DMS114 treated with DMSO at 0.1 percent for 48 hours (cell line): ENCODE results near the gene KSR2.

Experiments
- DNase-seq: peaks from one replicate; lab custom pipeline; 2025; ENCODE audit not compliant: unreplicated experiment; lab: John Stamatoyannopoulos, UW

Gene KSR2

DNA sequence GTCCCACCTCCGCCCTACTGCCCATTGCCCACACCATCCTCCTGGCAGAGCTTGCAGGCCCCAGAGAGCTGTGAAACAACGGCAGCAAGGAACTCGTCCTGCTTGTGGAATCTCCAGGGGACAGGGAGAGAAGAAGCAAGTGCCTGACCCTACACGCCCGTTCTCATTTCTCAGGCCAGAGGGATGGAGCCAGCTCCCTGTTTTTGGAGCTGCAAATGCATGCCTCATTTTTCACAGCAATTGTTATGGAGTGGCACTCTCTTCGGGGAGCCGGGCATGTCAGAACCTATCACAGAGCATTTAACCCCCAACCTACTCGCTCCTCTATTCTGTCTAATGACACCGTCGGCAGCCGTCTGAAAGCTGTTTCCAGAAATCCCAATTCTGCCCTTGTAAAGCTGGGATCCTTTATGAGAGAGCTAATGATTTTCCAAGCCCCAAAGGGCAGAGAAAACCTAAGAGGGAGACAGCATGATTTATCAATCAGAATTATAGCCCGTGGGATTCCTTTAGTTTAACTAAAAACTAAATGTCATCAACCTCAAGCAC, 385.0 kb downstream of the KSR2 start:
- DNase-seq: no peak

DNA sequence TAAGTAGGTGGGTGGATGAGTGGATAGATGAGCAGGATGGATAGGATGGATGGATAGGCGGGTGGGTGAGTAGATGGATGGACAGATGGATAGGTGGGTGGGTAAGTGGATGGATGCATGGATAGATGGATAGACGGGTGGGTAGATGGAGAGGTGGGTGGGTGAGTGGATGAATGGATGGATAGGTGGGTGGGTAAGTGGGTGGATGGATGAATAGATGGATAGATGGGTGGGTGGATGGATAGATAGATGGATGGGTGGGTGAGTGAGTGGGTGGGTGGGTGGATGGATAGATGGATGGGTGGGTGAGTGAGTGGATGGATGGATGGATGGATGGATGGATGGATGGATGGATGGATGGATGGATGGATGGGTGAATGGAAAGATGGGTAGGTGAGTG, 385.7 kb downstream of the KSR2 start:
- DNase-seq: no peak

DNA sequence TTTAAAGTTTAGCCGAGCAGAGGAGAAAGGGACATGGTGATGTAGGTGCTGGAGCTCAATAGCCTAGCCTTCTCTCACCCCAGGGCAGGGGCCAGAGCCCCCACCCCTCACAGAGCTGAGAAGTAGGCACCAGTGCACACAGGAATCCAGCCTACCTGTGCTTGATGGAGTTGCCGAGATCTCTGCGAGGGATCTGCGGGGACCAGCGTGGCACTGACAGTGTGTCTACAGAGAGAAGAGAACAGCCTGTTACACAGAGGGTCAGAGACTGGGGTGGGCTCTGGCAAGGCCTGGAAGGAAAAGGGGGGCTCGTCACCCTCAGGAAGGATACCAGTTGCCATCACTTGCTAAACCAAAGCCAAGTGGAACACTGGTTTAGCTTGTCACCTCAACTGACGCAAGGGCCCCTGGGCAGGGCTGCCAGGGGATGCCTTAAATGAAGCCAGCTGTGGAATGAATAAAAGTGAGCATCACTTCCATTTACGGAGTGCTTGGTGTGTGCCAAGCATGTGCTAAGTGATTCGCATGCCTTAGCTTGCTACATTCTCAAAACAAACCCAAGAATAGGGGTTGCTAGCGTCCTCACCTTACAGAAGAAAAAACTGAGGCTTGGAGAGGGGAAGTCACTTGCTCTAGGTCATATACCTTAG, 386.5 kb downstream of the KSR2 start:
- no peak for DNase-seq

DNA sequence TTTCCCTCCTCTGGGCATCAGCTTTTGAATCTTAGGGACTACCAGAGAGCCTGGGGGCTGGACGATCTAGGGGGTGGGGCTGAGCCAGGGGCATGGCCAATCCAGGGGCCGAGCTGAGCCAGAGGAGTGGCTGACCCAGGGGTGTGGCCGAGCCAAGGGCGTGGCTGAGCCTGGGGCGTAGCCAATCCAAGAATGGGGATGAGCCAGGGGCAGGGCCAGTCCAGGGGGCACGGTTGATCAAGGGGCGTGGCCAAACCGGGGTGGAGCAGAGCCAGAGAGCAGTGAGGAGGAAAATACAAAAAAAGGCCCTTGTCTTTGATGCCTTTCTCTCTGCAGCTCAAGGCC, 388.1 kb downstream of the KSR2 start:
- no peak for DNase-seq

DNA sequence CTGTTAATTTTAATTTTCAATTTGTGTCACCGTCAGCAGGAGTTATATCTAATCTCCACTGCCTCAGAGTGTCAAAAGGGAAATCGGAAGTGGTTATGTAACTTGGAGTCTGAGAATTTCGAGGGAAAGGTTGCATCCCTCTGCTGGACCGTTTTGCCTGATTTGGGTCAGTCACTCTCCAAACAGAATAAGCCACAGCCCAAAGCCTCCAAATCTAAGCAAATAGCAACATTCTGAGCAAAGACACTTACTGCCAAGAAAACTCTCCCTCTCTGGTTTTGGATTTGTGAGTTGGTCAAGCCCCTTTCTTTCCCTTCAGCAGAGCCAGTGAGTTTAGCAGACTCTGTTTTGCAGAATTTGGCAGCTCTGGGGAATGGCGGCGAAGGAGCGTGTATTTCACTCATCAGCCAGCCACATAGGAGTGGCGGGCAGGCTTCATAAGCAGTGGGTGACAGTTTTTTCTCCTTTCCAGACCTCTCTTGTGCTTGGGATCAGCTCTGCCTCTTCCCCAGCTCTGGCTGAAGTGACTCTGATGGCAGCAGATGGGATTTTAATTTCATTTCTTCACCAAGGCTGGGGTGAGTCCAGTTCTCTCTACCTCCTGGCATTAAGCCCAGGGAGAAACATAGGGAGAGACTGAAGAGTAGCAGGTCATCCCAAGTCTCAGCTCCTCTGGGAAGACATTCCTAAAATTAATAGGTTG, 388.6 kb downstream of the KSR2 start:
- no peak for DNase-seq

DNA sequence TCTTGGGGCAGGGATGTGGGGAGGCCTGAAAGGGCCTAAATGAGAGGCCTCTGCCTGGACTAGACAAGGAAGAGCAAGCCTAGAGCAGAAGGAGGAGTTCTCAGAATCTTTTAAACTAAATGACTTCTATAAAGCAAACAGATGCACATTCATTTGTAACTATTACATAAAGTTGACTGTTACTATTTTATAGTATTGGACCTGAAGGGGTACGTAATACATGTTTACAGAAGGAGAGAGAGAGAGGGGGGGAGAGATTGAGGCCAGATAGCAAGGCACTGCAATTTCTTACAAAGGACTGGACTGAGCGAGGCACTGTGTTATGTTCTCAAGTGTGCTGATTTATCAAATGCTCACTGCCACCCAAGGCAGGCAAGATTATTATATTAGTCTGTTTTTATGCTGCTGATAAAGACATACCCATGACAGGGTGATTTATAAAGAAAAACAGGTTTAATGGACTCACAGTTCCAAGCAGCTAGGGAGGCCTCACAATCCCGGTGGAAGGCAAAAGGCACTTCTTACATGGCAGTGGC, 391.6 kb downstream of the KSR2 start:
- DNase-seq: no peak

DNA sequence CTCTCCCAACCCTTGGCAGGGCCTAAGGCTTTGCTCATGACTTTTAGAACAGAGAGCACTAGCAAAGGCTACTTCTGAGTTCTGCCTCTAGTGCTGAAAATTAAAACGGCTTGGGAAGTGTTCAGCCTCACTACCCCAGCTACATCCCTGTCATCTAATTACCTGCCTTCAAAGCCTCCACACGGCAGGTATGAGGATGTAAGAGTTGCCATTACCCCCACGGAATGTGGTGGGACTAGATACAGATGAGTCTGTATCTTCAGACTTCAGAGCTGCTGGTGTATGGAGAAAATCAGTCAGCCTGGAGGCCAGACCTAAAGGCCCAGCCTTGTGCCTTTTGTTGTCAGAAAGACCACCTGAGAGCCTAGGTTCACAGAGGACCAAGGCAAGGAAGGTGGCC, 392.7 kb downstream of the KSR2 start:
- no peak for DNase-seq

DNA sequence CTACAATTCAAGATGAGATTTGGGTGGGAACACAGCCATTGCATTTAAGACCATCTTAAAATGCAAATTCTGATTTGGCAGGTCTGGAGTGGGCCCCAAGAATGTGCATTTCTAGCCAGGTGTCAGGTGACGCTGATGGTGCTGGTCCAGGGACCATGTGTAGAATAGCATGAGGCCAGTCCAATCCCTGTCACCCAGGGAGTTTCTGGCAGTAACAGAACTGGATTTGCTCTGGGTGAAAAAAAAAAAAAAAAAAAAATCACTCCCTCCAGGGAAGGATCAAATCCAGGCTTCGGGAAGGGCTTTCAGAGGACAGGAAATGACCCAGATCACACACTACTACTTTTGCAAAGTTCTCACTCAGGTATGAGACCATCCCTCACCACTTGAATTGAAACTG, 394.1 kb downstream of the KSR2 start:
- no peak for DNase-seq

DNA sequence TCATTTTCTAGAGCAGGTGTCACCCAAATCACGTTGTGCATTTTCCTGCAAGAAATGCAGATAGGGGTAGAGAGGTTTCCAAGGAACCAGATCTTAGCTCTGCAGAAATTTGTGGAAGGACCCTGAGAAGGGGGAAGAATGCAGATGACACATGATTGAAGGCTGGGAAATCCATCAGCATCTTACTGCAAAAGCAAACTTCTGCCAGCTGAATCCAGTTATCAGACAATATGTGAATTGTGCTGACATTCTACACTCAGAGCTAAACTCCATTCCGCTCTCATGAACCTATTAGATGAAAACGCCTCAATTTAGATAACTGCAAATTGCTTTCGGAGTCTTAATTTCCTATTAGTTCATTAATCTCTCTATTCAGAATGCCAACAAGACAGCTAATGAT, 396.0 kb downstream of the KSR2 start:
- DNase-seq: no peak

DNA sequence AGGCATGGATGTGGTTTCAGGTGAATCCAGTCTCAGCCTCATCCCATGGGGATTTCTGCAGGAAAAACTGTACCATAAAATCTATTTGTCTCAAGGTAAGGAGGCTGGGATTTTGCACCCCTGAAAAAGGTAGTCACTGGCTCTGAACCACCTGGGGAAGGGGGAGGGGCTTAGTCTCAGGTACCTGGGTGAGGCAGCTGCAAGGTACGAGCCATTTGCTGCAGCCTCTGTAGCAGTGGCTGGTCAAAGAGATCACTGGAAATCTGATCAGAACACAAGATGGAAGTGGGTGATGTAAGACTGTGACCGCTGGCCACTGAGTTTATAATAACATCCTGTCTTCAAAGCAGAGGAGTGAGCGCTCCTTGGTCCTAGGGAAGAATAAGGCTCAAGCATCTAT, 397.5 kb downstream of the KSR2 start:
- no peak for DNase-seq

DNA sequence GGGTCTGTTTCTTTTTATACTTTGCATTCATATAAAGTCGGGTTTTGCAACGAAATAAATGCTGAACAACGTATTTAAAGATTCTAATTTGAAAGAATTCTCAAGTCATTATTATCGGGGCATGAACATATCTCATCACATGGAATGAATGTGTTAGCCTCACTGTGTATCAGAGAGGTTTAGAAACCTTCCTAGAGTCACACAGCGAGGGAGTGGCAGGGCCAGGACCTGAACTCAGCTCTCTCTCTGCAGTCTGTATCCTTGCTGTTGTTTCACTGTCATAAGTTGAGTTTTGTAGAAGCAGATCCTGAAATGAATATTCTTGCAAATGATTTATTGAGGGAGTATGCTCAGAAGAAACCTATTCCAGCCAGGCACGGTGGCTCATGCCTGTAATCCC, 398.2 kb downstream of the KSR2 start:
- DNase-seq: no peak

DNA sequence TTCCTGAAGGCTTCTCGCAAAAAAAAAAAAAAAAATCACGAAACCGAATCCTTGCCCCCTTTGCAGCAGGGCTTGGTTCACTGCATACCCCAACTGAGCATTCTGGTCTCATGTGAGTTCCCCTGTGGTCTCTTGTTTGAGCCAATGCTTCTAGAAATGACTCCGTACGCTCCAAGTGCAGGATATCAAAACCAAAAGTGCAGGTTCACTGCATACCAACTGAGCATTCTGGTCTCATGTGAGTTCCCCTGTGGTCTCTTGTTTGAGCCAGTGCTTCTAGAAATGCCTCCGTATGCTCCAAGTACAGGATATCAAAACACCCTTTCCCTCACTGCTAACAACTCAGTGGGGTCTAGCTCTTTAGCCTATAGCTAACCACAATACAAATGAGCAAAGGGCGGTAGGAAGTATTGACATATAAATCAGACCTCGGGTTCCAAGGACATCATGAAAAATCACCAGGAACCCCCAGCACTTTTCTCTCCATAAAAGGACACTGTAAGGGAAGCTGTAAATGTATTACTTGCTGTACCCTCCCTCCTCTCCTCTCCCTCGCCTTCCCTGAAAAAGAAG, 401.1 kb downstream of the KSR2 start:
- no peak for DNase-seq

DNA sequence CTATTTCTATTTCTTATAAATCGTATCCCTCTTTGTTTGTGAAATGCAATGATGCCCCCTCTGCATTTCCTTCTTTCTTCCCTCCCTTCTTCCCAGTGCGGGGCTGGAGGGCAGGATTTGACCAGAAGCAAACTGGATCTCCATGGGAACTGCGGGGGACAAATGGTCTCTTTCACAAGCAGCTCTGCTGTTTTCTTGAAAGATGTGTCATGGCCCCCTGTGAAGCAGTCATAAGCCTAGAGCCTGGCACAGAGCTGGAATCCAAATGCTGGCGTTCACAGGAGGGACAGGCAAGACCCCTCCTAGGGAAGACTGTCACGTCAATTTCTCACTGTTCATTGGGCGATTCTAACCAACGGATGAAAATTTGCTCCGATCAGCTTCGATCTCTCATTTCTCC, 403.9 kb downstream of the KSR2 start:
- no peak for DNase-seq

DNA sequence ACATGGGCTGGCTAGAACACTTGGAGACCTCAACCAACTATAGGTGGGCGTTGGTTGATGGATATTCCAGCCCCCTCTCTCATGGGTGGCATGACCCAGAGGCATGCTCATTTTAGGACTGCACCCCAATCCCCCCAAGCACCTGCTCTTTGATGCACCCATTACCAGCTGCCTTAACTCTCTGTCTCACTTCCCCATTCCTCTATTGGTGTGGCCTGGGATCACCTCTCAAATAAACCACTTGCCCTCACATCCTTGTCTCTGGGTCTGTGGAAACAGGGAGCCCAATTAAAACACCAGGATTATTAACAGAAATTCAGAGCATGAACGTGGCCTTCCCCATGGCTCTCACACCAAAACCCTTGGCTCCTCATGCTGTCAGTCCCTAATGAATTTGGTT, 405.1 kb downstream of the KSR2 start:
- DNase-seq: no peak

DNA sequence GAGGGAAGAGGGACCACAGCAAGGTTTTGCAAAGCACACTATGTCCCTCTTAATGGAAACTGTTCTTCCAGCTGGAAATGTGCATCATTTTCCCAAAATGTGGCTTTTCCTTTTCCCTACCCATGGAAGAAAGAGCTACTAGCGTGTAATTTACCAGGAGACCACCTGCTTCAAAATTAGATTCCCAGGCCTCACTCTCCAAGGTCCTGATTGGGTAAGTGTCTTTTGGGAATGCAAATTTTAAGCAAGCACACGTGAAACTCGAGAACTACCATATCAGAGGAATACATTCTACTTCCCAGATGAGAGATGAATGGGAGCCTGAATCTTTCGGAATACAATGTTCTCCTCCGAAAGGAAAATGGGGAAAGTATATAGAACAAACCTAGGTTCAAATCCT, 405.8 kb downstream of the KSR2 start:
- DNase-seq: no peak

DNA sequence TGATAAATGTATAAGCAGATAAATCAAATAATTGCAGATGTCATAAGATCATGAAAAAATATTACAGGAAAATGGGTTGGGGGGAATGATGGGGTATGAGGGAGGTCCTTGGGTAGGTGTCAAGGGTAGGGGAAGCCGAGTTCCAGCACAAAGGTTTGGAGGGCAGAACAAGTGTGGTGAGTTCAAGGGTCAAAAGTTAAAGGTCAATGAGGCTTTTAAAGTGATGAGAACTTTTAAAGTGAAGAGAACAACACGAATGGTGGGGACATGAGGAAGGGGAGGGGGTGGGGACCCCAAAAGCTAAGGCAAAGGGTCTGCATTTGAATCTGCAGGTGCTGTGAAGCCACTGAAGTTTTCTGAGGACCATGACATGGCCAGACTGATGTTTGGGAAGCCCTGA, 406.8 kb downstream of the KSR2 start:
- DNase-seq: no peak

DNA sequence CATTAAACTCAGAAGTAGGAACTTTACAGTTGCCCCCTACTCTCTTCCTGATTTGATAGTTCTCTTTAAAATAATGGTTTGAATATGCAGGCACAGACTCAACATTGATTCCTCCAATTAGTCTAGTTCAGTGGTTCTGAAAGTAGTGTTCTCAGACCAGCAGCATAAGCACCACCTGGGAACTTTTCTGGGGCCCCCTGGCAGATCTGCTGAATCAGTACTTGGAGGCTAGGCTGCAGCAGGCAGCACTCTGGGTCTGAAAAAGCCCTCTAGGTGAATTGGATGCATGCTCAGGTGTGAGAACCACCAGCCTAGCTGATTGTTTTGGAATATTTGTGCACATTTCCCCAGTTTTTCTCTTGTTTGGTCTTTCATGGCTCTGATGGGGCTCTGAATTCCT, 408.8 kb downstream of the KSR2 start:
- no peak for DNase-seq

DNA sequence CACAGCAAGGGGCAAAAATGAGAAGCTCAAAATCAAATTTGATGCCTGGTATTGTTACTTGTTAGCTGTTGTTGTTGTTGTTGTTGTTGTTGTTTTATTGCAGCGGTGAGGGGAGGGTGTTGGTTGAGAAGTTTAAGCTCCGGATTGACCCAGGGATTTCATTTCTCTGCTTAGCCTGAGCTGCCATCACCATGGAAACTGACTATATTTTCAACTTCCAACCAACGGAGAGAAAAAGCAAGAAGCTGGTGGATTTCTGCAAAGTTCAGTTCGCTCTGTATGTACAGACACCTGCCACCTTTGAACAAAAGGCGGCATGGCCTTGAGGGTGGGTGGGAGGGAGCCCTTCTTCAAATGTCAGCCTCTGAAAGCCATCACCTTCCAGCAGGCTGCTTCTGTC, 412.9 kb downstream of the KSR2 start:
- DNase-seq: no peak

DNA sequence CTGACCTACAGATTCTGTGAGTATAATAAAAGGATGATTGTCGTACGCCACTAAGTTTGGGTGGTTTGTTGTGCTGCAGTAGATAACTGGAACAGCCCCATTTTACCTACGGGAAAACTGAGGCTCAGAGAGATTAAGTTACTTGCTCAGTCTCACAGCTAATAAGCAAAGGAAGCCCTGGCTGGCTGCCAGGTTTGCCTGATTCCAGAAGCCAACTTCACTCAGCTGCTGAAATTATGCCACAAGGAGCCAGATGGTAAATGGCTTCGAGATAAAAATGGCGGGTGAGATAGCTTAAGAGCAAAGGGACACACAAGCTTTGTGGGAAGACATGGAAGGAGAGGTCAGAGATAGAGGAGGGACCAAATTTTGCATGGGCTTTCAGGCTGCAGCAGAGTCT, 415.8 kb downstream of the KSR2 start:
- no peak for DNase-seq

DNA sequence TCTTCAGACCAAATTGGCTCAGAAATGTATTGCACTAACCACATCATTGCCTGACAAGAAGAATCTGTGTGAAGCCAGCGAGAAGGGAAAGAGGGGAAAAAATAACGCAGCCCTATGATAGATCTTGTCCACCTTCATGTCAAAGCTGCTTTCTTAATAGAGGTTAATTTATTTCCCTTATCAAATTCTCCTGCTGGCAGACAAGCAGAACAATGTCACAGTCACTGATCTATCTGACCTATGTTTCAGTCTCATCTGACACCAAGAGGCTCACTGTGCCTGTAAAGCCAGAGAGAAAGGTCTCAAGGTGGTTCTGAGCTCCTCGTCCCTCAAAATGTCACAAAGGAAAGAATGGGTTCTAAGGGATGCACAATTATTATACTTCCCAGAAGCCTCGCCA, 417.1 kb downstream of the KSR2 start:
- DNase-seq: no peak

DNA sequence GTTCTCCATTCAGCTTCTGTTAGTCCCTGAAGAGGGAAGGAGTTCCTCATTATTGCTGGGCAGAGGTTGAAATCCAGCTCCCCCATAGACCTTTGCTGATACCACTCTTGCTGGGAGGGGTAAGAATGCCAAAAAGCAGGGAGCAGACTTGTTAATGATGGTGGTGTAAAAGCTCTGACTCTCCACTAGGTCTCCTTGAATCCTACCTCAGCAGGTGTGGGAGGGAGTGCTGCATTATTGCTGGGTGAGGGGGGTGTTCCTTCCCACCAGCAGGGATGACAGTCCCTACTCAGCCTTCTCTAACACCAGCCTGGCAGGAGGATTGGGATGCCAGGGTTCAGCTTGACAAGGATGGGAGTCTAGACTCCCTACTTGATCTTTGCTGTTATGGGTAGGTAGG, 421.6 kb downstream of the KSR2 start:
- DNase-seq: no peak

DNA sequence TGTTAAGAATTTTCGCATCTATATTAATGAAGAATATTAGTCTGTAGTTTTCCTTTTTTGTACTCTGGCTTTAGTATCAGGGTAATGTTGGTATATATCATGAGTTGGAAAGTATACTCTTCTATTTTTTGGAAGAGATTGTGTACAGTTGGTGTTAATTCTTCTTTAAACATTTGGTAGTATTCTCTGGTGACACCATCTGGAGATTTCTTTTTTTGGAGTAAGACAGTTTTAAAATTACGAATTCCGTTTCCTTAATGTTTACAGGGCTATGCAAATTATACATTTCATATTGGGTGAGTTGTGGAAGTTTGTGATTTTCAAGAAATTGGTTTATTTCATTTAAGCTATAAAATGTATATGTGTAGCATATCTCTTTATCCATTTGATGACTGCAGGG, 423.6 kb downstream of the KSR2 start:
- no peak for DNase-seq
